Inferior parietal cortex (tissue), 1 donor: ENCODE data around the gene CRELD2.
"Not testable (repeated sequence)": the region's sequence is repeated elsewhere in the genome, so short reads cannot be mapped to it uniquely, and the experiment has no call there.

Experiments
- DNase-seq: peaks from one replicate; pipeline ENCODE4 v3.0.0-alpha.2; 2016; ENCODE audit errors: extremely low spot score

The CRELD2 gene

DNA sequence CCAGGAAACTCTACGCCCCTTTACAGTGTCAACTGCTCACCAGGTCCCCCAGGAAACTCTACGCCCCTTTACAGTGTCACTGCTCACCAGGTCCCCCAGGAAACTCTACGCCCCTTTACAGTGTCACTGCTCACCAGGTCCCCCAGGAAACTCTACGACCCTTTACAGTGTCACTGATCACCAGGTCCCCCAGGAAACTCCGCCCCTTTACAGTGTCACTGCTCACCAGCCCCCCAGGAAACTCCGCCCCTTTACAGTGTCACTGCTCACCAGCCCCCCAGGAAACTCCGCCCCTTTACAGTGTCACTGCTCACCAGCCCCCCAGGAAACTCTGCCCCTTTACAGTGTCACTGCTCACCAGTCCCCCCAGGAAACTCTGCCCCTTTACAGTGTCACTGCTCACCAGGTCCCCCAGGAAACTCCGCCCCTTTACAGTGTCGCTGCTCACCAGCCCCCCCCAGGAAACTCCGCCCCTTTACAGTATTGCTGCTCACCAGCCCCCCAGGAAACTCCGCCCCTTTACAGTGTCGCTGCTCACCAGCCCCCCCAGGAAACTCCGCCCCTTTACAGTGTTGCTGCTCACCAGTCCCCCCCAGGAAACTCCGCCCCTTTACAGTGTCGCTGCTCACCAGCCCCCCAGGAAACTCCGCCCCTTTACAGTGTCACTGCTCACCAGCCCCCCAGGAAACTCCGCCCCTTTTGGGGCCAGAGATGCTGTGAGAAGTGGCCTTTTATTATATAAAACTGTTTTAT lies 26.8 kb downstream of the CRELD2 start:
- not testable (repeated sequence) for DNase-seq

DNA sequence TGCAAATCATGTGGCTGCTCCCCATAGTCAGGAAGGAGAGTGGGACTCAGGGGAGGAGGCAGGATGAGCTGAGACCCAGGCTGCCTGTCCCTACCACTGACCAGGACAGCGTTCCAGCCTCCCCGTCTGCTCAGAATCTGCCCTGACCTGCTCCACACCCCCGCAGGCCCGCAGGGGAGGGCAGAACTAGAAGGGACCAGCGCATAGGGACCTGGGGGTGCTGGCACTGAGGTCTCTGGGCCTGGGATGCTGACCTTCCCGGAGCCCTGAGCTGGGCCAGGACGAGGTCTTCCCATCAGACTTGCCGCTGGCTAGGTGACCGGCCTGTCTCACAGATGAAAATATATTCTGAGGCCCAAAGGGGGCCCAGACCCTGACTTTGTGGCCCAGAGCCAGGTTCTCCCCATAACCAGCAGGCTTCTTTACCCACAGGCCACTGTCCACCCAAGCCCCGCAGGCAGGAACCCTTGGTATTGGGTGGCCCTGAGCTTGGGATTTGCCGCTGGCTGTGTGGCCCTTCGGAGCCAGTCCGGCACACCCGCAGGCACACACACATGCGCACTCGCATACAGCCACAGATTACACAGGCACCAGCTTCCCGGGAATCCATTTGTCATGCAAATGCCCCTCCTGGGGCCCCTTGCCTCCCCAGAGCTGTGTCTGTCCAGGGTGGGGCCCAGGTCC lies 28.3 kb downstream of the CRELD2 start:
- no peak for DNase-seq

DNA sequence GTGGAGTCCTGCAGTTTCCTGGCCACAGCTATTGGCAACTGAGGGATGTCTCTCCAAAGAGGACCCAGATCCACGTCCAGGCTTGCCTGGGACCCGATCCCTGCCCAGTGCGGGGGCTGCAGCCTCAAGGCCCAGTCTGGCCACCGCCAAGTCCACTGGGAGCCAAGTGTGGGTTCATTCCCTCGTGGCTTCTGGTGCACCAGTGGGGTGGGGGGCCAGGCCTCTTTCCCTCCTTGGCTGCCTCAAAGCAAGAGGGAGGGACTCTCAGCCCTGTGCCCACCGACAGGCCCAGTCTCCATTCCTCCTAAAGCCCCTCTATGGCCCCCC lies 28.8 kb downstream of the CRELD2 start:
- DNase-seq = no peak

DNA sequence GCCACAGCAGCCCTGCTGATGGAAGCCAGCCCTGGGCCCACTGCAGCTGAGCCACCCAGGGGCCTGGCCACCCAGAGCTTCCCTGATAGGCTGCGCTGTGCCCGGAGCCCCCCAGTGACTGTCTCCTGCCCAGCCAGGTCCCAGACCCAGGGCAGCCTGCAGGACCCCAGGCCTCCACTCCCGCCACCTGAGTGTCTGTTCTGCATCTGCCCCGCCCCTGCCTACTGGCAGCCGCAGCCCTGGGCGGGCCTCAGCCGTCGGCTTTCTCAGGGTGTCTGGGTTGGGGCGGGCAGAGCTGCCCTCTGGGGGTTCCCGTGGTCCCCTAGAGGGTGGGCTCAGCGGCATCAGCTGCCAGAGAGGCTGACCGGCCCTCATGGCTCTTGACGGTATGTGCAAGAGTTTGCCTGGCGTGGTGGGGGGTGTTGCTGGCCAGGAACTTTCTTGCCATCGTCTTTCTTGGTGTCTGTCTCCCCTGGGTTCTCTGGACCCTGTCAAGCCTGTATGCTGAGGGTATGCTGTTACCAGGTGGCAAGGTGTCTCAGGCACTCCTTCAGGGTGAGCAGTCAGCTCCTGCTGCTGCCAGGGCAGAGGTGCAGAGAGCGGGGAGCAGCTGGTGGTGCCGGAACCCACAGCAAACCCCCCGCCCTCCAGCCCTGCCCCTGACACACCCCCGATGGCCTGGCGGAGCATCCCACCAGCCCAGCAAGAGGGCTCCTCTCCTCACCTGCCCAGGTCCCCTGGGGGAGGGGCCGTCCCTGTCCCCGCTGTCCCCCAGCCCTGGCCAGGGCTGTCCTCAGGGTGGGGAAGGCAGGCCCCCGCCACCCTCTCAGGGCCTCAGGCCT lies 29.9 kb downstream of the CRELD2 start:
- no peak for DNase-seq

DNA sequence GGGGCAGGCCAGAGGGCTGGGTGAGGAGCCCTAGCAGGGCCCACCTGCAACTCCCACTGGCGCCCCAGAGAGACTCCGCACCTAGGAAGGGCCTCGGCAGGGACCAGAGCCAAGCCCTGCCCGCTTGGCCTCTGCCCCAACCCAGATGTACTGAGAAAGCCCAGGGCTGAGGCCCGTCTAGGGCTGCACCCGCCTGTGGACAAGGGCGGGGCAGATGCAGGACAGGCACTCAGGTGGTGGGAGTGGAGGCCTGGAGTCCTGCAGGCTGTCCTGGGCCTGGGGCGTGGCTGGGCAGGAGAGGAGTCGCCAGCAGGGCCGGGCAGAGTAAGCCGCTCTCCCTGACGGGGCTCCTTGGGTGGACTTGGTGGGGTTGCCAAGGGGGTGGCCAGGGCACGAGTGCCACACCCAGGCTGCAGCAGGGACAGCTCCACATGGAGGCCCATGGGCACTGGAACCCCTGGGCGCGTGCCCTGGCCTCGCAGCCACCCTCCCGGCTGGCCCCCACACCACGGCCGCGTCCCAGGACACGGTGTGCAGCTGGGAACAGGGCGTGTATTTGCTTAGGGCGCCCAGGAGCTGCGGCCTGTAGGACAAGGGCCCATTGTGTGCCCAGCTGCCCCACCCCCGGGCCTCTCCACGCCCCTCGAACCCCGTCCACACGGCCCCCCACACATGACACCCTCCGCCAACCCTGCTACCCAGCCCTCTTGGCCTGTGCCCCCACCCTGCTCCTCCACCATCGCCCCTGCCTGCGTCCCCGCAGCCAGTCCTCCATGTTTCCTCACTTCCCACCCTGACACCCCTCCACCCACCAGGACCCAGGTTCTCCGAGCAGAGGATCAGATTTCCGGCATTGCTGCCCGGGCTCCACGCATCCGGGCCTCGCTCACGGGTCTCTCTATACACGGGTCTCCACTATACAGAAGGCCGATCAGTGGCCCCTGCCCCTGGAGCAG lies 30.8 kb downstream of the CRELD2 start:
- DNase-seq = no peak

DNA sequence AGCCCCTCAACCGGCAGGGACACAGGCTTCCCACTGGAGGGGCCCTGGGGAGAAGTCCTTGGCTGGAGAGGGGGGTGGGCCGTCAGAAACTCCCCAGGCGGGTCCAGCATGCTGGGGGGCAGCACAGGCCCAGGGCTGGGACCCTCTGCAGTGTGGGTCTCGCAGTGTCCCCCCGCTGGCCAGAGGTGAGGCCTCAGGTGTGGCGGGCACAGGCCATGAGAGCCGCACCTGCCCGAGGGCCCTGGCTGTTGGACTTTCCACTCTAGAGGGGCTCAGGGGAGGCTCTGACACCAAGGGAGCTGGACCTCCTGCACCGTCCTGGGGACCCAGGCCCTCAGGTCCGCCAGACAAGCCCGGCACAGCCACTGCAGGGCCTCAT lies 31.5 kb downstream of the CRELD2 start:
- DNase-seq = no peak

DNA sequence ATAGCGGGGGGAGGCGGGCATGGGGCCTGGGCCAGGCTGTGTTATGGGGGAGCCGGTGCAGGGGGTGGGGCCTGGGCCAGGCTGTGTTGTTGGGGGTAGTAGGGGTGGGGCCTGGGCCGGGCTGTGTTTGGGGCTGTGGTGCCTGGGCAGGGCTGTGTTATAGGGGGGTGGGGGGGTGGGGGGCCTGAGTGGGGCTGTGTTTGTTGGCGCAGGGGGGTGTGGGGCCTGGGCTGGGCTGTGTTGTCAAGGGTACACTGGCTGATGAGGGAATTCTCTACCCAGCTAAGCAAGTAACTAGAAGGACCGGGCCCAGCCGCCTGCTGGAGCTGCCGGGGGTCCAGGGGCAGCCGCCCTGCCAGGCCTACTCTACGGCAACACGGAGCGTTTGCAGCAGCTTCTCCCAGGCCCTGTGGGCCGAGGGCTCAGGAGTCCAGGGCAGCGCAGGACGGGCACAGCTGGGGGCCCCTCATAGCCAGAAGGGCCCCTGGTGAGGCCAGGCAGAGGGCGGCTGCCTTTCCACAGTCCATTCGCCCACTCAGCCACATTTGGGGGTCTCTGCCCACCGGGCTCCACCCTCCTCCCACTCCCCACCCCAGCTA lies 32.1 kb downstream of the CRELD2 start:
- no peak for DNase-seq

DNA sequence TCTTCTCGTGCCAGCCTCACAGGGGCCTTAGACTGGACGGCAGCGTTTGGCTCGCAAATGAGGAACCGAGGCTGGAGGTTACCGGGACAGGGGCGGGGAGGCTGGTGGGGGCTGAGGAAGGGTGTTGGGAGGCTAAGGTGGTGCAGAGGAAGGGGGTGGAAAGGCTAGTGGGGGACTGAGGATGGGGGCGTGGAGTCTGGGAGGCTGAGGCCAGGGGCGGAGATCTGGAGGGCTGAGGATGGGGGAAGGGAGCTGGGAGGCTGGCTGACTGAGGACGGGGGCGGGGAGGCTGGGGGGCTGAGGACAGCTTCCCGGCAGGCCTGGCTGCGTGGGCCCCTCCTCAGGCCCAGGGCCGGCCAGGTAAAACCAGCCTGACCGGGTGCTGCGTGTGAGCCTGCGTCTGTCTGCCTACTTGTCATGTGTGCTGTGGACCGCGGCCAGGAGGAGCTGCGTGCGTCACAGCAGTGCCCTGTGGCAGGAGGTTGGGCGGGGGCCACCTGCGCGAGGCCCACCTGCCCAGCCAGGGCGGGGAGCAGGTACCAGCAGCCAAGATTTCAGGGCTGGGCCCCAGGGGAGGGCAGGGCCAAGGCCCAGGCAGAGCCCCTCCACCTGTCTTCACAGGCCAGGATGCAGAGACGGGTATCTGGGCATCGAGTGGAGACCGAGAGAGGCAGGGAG lies 32.7 kb downstream of the CRELD2 start:
- DNase-seq = no peak

DNA sequence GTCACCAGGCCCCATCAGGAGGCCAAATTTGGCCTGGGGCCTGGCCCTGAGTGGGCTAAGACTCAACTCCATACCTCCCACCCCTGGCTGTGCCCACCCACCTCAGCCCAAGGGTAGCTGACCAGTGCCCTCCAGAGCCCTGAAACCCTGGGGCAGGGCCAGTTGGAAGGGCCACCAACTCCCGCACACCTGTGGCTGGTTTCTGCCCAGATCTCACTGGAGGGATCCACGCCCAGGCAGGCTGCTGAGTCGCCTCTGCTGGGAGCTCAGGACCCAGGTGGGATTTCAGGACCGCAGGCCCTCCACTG lies 33.2 kb downstream of the CRELD2 start:
- DNase-seq = no peak

DNA sequence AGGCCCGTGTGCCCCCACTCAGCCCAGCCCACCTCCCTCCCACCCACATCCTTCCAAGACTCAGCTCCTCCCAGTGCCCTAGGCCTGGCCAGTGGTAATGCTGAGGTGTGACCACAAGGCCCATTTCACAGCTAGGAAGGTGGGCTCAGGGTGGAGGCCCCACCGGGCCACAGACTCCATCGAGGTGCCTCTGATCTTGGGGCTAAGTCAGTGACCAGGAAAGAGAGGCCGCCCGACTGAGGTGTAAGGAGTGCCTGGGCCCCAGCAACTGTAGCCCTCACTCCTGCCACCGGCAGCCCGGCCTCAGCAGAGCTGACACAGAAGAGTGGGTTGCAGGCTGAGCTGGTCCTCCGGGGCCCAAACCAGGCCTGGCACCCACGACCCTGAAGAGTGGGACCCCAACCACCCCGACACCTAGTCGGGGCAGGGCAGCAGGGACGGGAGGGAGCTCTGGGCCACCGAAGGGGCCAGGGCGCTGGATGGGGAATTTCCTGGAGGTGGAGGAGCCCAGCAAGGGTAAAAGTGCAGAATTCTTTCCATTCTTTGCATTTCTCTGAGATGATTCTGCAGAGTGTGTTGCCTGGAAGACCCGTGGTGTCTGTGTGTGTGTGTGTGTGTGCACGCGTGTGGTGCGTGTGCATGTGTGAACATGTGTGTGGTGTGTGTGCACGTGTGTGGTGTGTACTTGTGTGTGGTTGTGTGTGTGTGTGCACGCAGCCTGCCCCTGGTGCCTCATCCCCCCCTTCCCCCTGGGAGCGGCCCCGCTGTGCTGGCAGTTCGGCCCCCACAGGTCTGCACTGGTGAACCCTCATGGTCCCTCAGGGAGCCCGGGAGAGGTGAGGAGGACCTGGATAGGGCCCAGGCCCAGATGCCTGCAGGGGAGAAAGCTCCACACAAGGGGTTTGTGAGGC lies 33.8 kb downstream of the CRELD2 start:
- DNase-seq = no peak

DNA sequence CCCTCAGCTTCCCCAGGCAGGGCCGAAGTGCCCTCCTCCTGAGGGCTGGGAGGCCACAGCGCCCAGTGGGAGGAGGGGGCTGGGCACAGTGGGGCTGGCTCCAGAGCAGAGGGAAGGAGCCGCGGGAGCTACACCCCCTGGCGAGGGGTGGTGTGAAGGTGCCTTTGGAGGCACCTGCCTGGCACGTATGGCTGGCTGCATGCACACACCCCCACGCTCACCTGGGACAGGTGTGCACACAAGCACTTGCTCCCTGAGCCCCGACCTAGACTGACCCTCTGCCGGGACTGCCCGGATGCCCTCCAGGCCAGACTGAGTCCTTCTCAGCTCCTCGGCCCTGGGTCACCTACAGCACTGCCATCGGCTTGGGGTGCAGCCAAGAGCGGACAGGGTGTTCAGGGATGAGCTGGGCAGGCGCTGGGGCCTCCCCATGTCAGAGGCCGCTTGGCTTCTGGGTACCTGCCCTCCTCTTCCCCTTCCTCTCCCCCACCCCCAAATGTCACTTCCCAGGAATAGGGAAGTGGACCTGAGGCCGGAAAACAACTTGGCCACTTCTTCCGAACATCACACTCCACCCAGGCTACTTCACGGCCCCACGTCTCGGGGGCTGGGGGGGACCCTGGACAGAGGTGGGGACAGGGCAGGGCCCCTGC lies 34.7 kb downstream of the CRELD2 start:
- DNase-seq = no peak

DNA sequence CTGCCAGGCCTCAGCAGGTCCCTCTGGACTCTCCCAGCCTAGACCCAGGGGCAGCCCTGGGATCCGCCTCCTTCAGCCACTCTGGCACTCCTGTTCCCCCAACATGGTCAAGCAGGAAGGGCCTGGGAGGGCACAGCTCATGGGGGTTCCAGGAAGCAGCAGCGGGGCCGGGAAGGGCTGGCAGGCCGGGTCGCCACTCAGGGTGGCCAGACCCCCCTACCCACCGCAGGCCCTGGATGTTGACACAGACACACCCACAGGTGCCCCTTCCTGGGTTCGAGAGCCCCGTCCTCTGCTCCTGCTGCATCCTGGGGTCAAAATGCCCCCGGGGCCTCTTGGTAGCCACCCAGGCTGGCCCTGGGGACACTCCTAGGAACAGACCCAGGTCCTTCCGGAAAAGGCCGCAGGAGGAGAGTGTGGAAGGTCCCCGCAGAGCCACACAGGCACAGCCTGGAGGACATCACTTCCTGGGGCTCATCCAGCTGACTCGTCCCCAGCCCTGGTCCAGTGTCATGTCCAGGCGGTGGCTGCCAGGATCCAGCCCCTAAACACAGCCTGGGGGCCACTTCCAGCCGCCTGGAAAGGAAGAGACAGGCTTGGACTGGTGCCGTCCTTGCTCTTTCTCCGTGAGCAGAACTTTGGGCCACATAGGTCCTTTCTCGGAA lies 35.4 kb downstream of the CRELD2 start:
- DNase-seq = no peak

DNA sequence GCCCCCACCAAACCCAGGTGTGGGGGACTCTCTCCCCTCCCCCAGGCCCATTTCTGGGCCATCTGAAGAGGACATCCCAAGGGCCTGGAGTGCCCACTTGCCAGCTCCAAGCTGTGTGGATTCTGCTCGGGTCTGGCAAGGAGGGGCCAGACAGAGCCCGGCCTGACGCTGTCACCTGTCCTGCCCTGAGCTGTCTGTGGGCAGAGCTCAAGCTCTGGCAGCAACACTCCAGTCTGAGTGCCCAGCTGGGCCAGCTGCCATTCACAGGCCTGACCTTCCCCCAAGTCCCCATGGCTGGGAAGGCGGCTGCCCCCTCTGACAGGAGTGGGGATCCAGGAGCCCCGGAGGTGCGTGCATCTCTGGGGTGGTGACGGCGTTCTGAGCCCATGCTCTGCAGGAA lies 35.9 kb downstream of the CRELD2 start:
- DNase-seq = no peak

DNA sequence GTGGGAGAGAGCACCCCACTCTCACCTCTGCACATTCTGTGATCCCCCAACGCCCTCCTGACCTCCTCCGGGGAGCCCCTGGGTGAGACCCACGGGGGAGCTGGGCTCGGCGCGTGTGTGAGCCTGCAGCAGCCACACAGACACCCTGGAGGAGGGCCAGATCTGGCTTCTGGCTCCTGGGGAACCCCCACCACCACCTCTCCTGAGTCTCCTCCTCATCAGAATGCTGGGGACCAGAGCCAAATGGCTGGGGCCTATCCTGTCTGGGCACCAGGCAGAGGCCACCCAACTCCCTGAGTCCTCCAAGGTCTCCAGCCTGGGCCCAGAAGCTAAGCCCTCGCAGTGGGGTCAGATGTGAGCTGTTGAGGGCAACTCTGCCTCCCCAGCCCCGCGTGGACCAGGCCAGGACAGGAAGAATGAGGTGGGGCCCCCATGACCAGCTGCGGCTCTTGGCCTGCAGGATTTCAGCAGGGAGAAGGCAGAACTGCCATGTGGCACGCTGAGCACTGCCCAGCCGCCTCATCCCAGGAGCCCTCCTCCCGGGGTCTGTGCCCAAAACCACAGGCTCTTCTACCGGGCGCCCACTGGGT lies 36.7 kb downstream of the CRELD2 start:
- DNase-seq = no peak

DNA sequence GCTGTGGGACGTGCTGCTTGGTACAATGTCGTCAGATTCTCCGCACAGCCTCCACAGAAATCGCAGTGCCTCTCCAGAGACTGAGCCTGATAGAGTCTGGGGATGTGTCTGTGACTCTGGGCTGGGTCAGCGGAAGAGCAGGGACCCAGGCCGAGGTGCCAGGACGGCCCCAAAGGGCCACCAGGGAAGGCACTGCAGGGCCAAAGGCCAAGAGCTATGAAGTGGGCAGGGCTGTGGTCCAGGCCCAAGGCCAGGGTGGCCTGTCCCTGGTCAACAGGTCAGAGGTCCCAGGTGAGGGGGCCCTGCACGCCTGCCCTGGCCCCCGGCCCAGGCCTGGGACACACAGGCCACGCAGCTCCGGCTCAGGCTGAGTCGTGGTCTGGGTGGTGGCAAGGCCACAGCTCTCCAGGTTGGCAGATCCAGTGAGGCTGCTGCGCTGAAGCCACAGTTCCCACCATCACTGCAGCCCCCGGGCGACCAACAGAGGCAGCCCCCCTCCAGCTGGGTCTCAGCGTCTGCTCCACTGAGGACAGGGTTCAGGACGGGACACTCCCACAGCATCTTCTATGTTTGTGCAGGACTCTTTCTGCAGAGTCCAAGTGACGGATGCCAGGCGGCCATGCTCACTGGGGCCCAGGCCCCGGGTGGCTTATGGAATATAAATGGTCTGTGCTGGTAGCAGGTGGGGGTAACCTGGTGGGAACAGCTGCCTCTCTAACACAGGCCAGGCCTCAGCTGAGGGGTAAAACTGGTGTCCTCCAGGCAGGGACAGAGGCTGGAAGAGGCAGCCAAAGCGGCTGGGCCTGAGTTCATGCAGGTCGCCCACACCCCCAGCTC lies 37.4 kb downstream of the CRELD2 start:
- DNase-seq = no peak

DNA sequence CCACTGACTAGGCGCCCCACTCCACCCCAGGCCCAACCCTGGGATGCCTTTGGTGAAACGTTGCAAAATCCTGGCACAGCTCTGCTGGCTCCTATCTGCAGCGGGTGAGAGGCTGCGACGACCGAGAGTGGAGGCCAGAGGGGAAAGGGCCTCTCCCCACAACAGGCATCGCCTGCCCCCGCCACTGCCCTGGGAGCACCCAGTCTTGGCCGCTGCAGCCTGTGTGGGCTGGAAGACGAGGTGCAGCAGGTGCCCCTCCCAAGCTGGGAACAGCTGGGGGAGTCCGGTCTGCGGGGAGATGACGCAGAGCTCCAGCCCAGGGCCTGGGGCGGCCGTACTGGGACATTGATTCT lies 38.0 kb downstream of the CRELD2 start:
- no peak for DNase-seq
